K562 (cell line): Measurements from ENCODE around the gene KLK8. TPM values are rescaled to one million over a fixed set of nuclear protein-coding genes. Genes with fewer than 3 reads are reported as not detected.

Experiments used
- BCOR ChIP-seq: fragments of 450-650 bp; IDR thresholded peaks from 2 replicates; pipeline ENCODE4 v1.6.1; 2016
- BHLHE40 ChIP-seq: IDR thresholded peaks from 2 replicates; pipeline ENCODE4 v1.6.1; 2011; ENCODE audit warnings: low read length, improper control_type of control experiment
- CREM ChIP-seq: IDR thresholded peaks from 2 replicates; pipeline ENCODE4 v1.6.1; 2014; ENCODE audit warnings: antibody characterized with exemption, low read depth
- HDGF ChIP-seq: fragments of 450-650 bp; IDR thresholded peaks from 2 replicates; pipeline ENCODE4 v1.6.1; 2016
- HMG20A ChIP-seq: fragments of 450-650 bp; formaldehyde crosslinking; conservative IDR thresholded peaks from 2 replicates; pipeline ENCODE4 v1.4.0; 2020; ENCODE audit warnings: mild to moderate bottlenecking, mixed read lengths
- KHSRP ChIP-seq: fragments of 450-650 bp; IDR thresholded peaks from 2 replicates; pipeline ENCODE4 v1.6.1; 2017
- SMARCE1 ChIP-seq: fragments of 450-650 bp; IDR thresholded peaks from 2 replicates; pipeline ENCODE4 v1.7.1; 2016; ENCODE audit warnings: mild to moderate bottlenecking
- SRF ChIP-seq, 2 experiments: fragments of 250-450, 450-650 bp in 1 of 2; sonication (Bioruptor Pico) in 1 of 2; sonication (generic) in 1 of 2; formaldehyde crosslinking; IDR thresholded peaks; 2 replicates each; pipeline versions ENCODE4 v1.5.0 to v1.5.1; 2020 to 2022; ENCODE audit warnings: mild to moderate bottlenecking in 1 of 2, missing genetic modification reagents in 1 of 2
- TAF7 ChIP-seq: fragments of 450-650 bp; IDR thresholded peaks from 2 replicates; pipeline ENCODE4 v1.6.1; 2016; ENCODE audit warnings: missing genetic modification characterization, missing compliant biosample characterization
- TOE1 ChIP-seq, 2 experiments: fragments of 450-650 bp in 1 of 2; sonication (generic) in 1 of 2; formaldehyde crosslinking in 1 of 2; IDR thresholded peaks; 2 replicates each; pipeline versions ENCODE4 v1.7.1 to v1.8.0; 2016 to 2022; ENCODE audit warnings: borderline replicate concordance in 2 of 2, mild to moderate bottlenecking in 2 of 2, antibody characterized with exemption in 1 of 2, inconsistent platforms in 1 of 2, low read depth in 1 of 2, missing genetic modification reagents in 1 of 2, moderate library complexity in 1 of 2
- ZBTB7A ChIP-seq: IDR thresholded peaks from 2 replicates; pipeline ENCODE4 v1.6.1; 2011; ENCODE audit warnings: low read depth, mild to moderate bottlenecking, low read length, moderate library complexity, borderline replicate concordance; ENCODE audit not compliant: control insufficient read depth
- polyA plus RNA-seq, 8 experiments: library from polyadenylated mRNA; depleted of rRNA in 4 of 8; stranded (reverse) in 5 of 8; unstranded in 3 of 8; fragments of >200 nt; fragmentation: Nextera tagmentation in 2 of 8; fragmentation: Illumina TruSeq in 1 of 8; extraction: Ambion mirVana in 2 of 8; extraction: Trizol in 1 of 8; gene quantifications; 2 replicates each; pipeline versions ENCODE4 v1.2.1 to v1.2.3, GENCODE V29; 2011 to 2014; ENCODE audit warnings: inconsistent platforms in 1 of 8, missing spikeins in 1 of 8
- total RNA-seq, 7 experiments: library from RNA; depleted of rRNA in 6 of 7; stranded (reverse); fragments of >200 nt in 6 of 7; fragmentation: Illumina TruSeq in 2 of 7; extraction: Trizol in 2 of 7; gene quantifications; 2 replicates each; pipeline versions ENCODE4 v1.2.1 to v1.2.3, GENCODE V29; 2011 to 2021; ENCODE audit warnings: low replicate concordance in 1 of 7
- TF ChIP-seq, protein P1 (sequence below): fragments of 450-650 bp; conservative IDR thresholded peaks from 2 replicates; pipeline ENCODE4 v1.6.1; 2016; ENCODE audit warnings: missing genetic modification characterization, low read depth, mild to moderate bottlenecking, missing compliant biosample characterization, moderate library complexity
- TF ChIP-seq, protein P2 (sequence below), 2 experiments: fragments of 450-650 bp; IDR thresholded peaks; 2 replicates each; pipeline ENCODE4 v1.6.1; 2016; ENCODE audit warnings: mild to moderate bottlenecking in 2 of 2, borderline replicate concordance in 1 of 2, low read depth in 1 of 2, moderate library complexity in 1 of 2
- TF ChIP-seq, protein P3 (sequence below): fragments of 250-450 bp; sonication (Bioruptor Pico); IDR thresholded peaks from 2 replicates; pipeline ENCODE4 v1.4.0; 2020

The KLK8 gene
- total and polyA plus RNA-seq, 9 of the 15 experiments (the other 6 are each of a cell fraction or from before 2014, with no cell fraction given): 0.37 to 1.7 (median 0.76) TPM

GRCh38 chr19:51002542-51003311, 1.3 kb upstream of the KLK8 start (continued):
- TF ChIP-seq, protein P1, sequence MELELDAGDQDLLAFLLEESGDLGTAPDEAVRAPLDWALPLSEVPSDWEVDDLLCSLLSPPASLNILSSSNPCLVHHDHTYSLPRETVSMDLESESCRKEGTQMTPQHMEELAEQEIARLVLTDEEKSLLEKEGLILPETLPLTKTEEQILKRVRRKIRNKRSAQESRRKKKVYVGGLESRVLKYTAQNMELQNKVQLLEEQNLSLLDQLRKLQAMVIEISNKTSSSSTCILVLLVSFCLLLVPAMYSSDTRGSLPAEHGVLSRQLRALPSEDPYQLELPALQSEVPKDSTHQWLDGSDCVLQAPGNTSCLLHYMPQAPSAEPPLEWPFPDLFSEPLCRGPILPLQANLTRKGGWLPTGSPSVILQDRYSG (tag): no peak
- TF ChIP-seq KHSRP: peak; percentile 92
- TF ChIP-seq, protein P2, sequence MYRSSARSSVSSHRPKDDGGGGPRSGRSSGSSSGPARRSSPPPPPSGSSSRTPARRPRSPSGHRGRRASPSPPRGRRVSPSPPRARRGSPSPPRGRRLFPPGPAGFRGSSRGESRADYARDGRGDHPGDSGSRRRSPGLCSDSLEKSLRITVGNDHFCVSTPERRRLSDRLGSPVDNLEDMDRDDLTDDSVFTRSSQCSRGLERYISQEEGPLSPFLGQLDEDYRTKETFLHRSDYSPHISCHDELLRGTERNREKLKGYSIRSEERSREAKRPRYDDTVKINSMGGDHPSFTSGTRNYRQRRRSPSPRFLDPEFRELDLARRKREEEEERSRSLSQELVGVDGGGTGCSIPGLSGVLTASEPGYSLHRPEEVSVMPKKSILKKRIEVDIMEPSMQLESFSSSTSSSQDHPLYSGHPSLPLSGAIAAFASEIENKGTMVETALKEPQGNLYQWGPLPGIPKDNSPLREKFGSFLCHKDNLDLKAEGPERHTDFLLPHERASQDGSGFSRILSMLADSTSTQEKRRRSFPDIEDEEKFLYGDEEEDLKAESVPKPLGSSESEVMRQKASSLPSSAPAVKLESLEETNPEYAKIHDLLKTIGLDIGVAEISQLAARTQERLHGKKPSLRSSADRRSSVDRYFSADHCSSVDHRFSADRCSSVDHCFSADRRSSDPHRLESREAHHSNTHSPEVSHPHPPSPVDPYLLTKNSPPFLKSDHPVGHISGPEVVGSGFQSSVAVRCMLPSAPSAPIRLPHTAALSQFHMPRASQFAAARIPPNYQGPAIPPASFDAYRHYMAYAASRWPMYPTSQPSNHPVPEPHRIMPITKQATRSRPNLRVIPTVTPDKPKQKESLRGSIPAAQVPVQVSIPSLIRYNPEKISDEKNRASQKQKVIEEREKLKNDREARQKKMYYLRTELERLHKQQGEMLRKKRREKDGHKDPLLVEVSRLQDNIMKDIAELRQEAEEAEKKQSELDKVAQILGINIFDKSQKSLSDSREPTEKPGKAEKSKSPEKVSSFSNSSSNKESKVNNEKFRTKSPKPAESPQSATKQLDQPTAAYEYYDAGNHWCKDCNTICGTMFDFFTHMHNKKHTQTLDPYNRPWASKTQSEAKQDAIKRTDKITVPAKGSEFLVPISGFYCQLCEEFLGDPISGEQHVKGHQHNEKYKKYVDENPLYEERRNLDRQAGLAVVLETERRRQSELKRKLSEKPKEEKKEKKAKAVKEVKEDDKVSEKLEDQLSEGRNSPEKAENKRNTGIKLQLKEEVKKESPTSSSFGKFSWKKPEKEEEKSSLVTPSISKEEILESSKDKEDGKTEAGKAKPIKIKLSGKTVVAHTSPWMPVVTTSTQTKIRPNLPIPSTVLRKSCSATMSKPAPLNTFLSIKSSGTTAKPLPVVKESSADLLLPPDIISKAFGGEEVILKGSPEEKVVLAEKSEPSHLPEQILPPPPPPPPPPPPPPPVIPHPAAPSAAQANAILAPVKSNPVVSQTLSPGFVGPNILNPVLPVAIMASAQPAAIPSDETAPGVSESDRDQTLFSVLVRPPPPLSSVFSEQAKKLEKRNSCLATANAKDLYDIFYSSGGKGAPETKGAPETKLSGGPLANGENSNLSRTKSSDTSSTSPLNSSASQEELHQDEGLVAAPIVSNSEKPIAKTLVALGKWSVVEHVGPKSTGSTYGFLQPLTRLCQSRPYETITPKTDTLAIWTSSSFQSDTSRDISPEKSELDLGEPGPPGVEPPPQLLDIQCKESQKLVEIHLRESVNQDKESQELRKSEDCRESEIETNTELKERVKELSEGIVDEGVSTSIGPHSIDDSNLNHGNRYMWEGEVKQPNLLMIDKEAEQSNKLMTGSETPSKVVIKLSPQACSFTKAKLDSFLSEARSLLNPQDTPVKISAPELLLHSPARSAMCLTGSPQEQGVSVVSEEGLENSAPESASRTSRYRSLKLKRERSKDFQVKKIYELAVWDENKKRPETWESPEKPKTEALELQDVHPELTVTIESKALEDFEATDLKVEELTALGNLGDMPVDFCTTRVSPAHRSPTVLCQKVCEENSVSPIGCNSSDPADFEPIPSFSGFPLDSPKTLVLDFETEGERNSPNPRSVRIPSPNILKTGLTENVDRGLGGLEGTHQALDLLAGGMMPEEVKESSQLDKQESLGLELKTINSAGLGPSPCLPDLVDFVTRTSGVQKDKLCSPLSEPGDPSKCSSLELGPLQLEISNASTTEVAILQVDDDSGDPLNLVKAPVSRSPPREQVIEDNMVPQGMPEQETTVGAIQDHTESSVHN (IDR thresholded peaks at IDR 0.05; ENCODE audit: borderline replicate concordance in 1 of 2, low read depth in 1 of 2): no peak
- TF ChIP-seq SRF (CRISPR knock-in tag; IDR thresholded peaks at IDR 0.05): peak in 1 of 2 experiments; percentile 81; a peak in 2 of 4 replicates
- peak; percentile 28; the same call in 1 of the 2 replicates for TF ChIP-seq BHLHE40
- TF ChIP-seq BCOR: 0 out of 2 replicates have a peak, but pooled peaks have one; percentile 49
- TF ChIP-seq, protein P3, sequence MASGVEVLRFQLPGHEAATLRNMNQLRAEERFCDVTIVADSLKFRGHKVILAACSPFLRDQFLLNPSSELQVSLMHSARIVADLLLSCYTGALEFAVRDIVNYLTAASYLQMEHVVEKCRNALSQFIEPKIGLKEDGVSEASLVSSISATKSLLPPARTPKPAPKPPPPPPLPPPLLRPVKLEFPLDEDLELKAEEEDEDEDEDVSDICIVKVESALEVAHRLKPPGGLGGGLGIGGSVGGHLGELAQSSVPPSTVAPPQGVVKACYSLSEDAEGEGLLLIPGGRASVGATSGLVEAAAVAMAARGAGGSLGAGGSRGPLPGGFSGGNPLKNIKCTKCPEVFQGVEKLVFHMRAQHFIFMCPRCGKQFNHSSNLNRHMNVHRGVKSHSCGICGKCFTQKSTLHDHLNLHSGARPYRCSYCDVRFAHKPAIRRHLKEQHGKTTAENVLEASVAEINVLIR: peak; percentile 76
- peak; percentile 69 for TF ChIP-seq ZBTB7A
- peak; percentile 63; the same call in 1 of the 2 replicates for TF ChIP-seq TOE1 (IDR thresholded peaks at IDR 0.05; ENCODE audit: borderline replicate concordance)
- TF ChIP-seq TOE1 (CRISPR knock-in tag; IDR thresholded peaks at IDR 0.05; ENCODE audit: borderline replicate concordance, low read depth): no peak
- peak; percentile 96 for TF ChIP-seq CREM
- 0 out of 2 replicates have a peak, but pooled peaks have one; percentile 38 for TF ChIP-seq HDGF
- 0 out of 2 replicates have a peak, but pooled peaks have one; percentile 6 for TF ChIP-seq SMARCE1
- no peak for TF ChIP-seq HMG20A
- no peak for TF ChIP-seq TAF7 (tag)
